Stimulated activated naive CD8-positive, alpha-beta T cell treated with anti-CD3 and anti-CD28 coated beads, Interleukin-15, Interleukin-2, amounts not matched to agents 100 U/mL and 50 U/mL, for 24 hours (primary cell): Measurements from ENCODE around the gene CDC25B.
"Not testable (repeated sequence)": the region's sequence is repeated elsewhere in the genome, so short reads cannot be mapped to it uniquely, and the experiment has no call there.

Experiments used
- ATAC-seq: fragments of 150-1000 bp; cut with Tn5 transposase; one replicate; pipeline ENCODE4 v1.10.0; 2021
- DNase-seq: peaks from one replicate; pipeline ENCODE4 v3.0.0; 2021

CDC25B gene

GRCh38 chr20:3829891-3830290 is 33.8 kb downstream of the CDC25B start:
- not testable (repeated sequence) for ATAC-seq, DNase-seq

- ATAC-seq (no peak), DNase-seq (no peak)
Observed at GRCh38 chr20:3836132-3836531, 40.0 kb downstream of the CDC25B start.

- no peak for ATAC-seq
Observed at GRCh38 chr20:3839328-3839727, 43.2 kb downstream of the CDC25B start.

GRCh38 chr20:3840201-3840600 is 44.1 kb downstream of the CDC25B start:
- DNase-seq, ATAC-seq: not testable (repeated sequence)

More at GRCh38 chr20:3839328-3839727, 43.2 kb downstream of the CDC25B start:
- no peak for DNase-seq

GRCh38 chr20:3842348-3842930 is 46.3 kb downstream of the CDC25B start:
- no peak for DNase-seq
- ATAC-seq, result no peak

- ATAC-seq (no peak), DNase-seq (peak; percentile 14)
Observed at GRCh38 chr20:3843490-3843889, 47.4 kb downstream of the CDC25B start.

GRCh38 chr20:3843990-3844619 is 48.0 kb downstream of the CDC25B start:
- not testable (repeated sequence) for ATAC-seq, DNase-seq

GRCh38 chr20:3846378-3846739 is 50.2 kb downstream of the CDC25B start:
- DNase-seq (no peak), ATAC-seq (no peak)

GRCh38 chr20:3846740-3847428 is 50.8 kb downstream of the CDC25B start, which contains the start of gene MAVS:
Gene MAVS (plus strand): TSS chr20:3846834. CDS start chr20:3854625, 7,791 bp downstream.
- peak; percentile 98 for ATAC-seq

GRCh38 chr20:3847429-3847940 is 51.4 kb downstream of the CDC25B start:
- no peak for ATAC-seq
- DNase-seq, result no peak

More at GRCh38 chr20:3846740-3847428, 50.8 kb downstream of the CDC25B start, which contains the start of gene MAVS:
- DNase-seq, result peak; percentile 91

- ATAC-seq (no peak), DNase-seq (no peak)
Observed at GRCh38 chr20:3848565-3848964, 52.5 kb downstream of the CDC25B start.

GRCh38 chr20:3854462-3854871 is 58.4 kb downstream of the CDC25B start:
- ATAC-seq (no peak), DNase-seq (no peak)
